HL-60/S4 treated with retinoic acid at 250 ng/mL for 4 days and 3 days (cell line): ENCODE results near the gene NUDT4B.
"Not testable (repeated sequence)": the region's sequence is repeated elsewhere in the genome, so short reads cannot be mapped to it uniquely, and the experiment has no call there.

Experiments used
- in situ Hi-C: fragments of 300-500 bp; cut with MboI; formaldehyde crosslinking; loops from 2 replicates; pipeline ENCODE4 v1.7.0; 2022; ENCODE audit warnings: low sequenced_read_pairs

NUDT4B gene

GRCh38 chr1:148793762-148794332 is 45.3 kb downstream of the NUDT4B start:
- in situ Hi-C loops, result not testable (repeated sequence)
